Measurements from ENCODE around the gene GASK1A. TPM values are rescaled to one million over a fixed set of nuclear protein-coding genes. Genes with fewer than 3 reads are reported as not detected.

The GASK1A gene
- total and polyA plus RNA-seq, 2 donors (not counting 3 experiments of a cell fraction or from before 2014, with no cell fraction given), result 0.04 TPM; not detected in 1

DNA sequence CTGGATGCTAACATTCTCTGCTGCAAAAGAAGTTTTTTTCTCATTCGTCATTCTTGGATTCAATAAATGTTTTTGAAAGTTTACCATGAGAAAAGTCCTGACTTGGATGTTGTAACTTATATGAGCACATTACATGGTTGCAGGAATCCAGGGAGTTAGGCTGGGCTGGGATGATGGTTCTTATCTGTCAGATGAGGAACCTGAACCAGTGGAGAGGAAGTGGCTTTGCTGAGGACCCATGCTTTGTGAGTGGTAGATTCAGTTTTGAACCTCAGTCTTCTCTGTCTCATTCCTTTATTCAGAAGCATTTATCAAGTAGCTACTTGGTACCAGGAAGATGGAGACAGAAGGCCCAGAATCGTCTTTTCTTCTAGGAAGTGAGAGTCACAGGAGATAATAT, 3.7 kb upstream of the GASK1A start:
- no peak overlapping the region for H3K27ac ChIP-seq (ENCODE audit: insufficient read depth, low read depth, low read length)
- H3K36me3 ChIP-seq (ENCODE audit: control insufficient read depth in 2 of 2, extremely low read depth in 1 of 2, insufficient read depth in 2 of 2, low read length in 2 of 2), result no peaks in the 10 kb centered on the region
- no peak overlapping the region for H3K4me3 ChIP-seq (replicated peaks in 1 of 3; ENCODE audit: insufficient read depth in 1 of 3, low read depth in 1 of 3, low read length in 3 of 3)
- H3K9me1 ChIP-seq (replicated peaks; ENCODE audit: control insufficient read depth, extremely low read depth, insufficient read depth, low read length), result no peaks in the 10 kb centered on the region
- no peaks in the 10 kb centered on the region for H3K79me2 ChIP-seq (ENCODE audit: control insufficient read depth, insufficient read depth, low read length)
- no peaks in the 10 kb centered on the region for H3K9me3 ChIP-seq (replicated peaks; ENCODE audit: control insufficient read depth, insufficient read depth, low read length)
- H3K9ac ChIP-seq (replicated peaks; ENCODE audit: extremely low read depth, insufficient read depth, low read length), result no peak overlapping the region
- no peak overlapping the region for H2AFZ ChIP-seq (ENCODE audit: low read depth, low read length)
- intact Hi-C loops (cut with micrococcal nuclease), result no loop called here
- H3K4me1 ChIP-seq (ENCODE audit: control insufficient read depth, extremely low read depth, insufficient read depth, low read length), result peaks cover 3% of the 10 kb centered on the region
- H3K27me3 ChIP-seq (ENCODE audit: control insufficient read depth in 2 of 2, insufficient read depth in 2 of 2, low read length in 2 of 2), result peaks cover 28% of the 10 kb centered on the region in 2 experiments
- POLR2A ChIA-PET, result no interaction called here
- TF ChIP-seq GATA2 (IDR thresholded peaks at IDR 0.05; ENCODE audit: insufficient read depth, insufficient read length, low read depth, low read length) (no peak), EZH2 (IDR thresholded peaks at IDR 0.05; ENCODE audit: borderline replicate concordance, low read depth, low read length, severe bottlenecking) (no peak), POLR2AphosphoS5 (IDR thresholded peaks at IDR 0.05; ENCODE audit: insufficient read depth, low read depth, low read length) (no peak), JUN (IDR thresholded peaks at IDR 0.05; ENCODE audit: borderline replicate concordance, insufficient read depth, insufficient read length, low read depth) (no peak), POLR2A (IDR thresholded peaks at IDR 0.05; ENCODE audit: low read depth, low read length) (no peak), MYC (IDR thresholded peaks at IDR 0.05; ENCODE audit: low read depth, low read length) (no peak), FOS (IDR thresholded peaks at IDR 0.05; ENCODE audit: borderline replicate concordance, insufficient read depth, low read length) (no peak)
- TF ChIP-seq, protein P1, sequence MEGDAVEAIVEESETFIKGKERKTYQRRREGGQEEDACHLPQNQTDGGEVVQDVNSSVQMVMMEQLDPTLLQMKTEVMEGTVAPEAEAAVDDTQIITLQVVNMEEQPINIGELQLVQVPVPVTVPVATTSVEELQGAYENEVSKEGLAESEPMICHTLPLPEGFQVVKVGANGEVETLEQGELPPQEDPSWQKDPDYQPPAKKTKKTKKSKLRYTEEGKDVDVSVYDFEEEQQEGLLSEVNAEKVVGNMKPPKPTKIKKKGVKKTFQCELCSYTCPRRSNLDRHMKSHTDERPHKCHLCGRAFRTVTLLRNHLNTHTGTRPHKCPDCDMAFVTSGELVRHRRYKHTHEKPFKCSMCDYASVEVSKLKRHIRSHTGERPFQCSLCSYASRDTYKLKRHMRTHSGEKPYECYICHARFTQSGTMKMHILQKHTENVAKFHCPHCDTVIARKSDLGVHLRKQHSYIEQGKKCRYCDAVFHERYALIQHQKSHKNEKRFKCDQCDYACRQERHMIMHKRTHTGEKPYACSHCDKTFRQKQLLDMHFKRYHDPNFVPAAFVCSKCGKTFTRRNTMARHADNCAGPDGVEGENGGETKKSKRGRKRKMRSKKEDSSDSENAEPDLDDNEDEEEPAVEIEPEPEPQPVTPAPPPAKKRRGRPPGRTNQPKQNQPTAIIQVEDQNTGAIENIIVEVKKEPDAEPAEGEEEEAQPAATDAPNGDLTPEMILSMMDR (IDR thresholded peaks at IDR 0.05; ENCODE audit: extremely low read depth in 1 of 2, insufficient read depth in 1 of 2, low read depth in 1 of 2, low read length in 2 of 2), result no peak
- TF ChIP-seq, protein P2, sequence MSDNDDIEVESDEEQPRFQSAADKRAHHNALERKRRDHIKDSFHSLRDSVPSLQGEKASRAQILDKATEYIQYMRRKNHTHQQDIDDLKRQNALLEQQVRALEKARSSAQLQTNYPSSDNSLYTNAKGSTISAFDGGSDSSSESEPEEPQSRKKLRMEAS (IDR thresholded peaks at IDR 0.05; ENCODE audit: insufficient read depth, insufficient read length), result no peak
- DNase-seq (ENCODE audit: low read depth, low spot score), result no peak
- dilution Hi-C loops (cut with MboI; ENCODE audit: extremely low pct_ligation_motif_present, low sequenced_read_pairs), result no loop called here
- BruUV-seq (replicated peaks), result no TSS peak
- no peak overlapping the region for H3K4me2 ChIP-seq (ENCODE audit: insufficient read depth, low read length)
- FAIRE-seq, result no peak
- H4K20me1 ChIP-seq (replicated peaks; ENCODE audit: control insufficient read depth, extremely low read depth, insufficient read depth, low read length), result no peaks in the 10 kb centered on the region
- CTCF ChIA-PET, result no interaction called here

Measured in endothelial cell of umbilical vein (primary cell).